Measurements from ENCODE around the gene HINT3. TPM values are rescaled to one million over a fixed set of nuclear protein-coding genes. Genes with fewer than 3 reads are reported as not detected.

HINT3 gene
- 30.0 and 32.1 TPM in 2 replicates for total RNA-seq

GRCh38 chr6:125956506-125957390 lies at the start of gene HINT3:
Gene HINT3 (plus strand): TSS chr6:125956770. CDS start chr6:125956978, 208 bp downstream.

GRCh38 chr6:125986301-125987025 lies 29.9 kb downstream of the HINT3 start, which contains the start of gene TRMT11:
Gene TRMT11 (plus strand): TSS chr6:125986540. CDS start chr6:125986551, 11 bp downstream.

Other genes starting within 250 kb of the HINT3 start
- gene HEY2, start 207.1 kb upstream of the HINT3 start, total RNA-seq: 0.63 and 0.78 TPM in 2 replicates
- 128 and 150 TPM in 2 replicates for gene NCOA7, start 165.8 kb upstream of the HINT3 start, total RNA-seq
- gene TRMT11, start 29.8 kb downstream of the HINT3 start, total RNA-seq: 19.6 and 21.2 TPM in 2 replicates